ENCODE measurements around the gene RCC1.
"Not testable (repeated sequence)": the region's sequence is repeated elsewhere in the genome, so short reads cannot be mapped to it uniquely, and the experiment has no call there.

RCC1 gene

GRCh38 chr1:28512058-28512611 is 6.3 kb downstream of the RCC1 start:
- no peak for DNase-seq (ENCODE audit: low spot score)

- not testable (repeated sequence) for DNase-seq (ENCODE audit: low spot score)
Observed at GRCh38 chr1:28514445-28514933, 8.6 kb downstream of the RCC1 start.

GRCh38 chr1:28516518-28516956 is 10.7 kb downstream of the RCC1 start:
- no peak for DNase-seq (ENCODE audit: low spot score)

- no peak for DNase-seq (ENCODE audit: low spot score)
Observed at GRCh38 chr1:28517649-28517999, 11.8 kb downstream of the RCC1 start.

GRCh38 chr1:28518000-28518744 is 12.3 kb downstream of the RCC1 start:
- peak; percentile 84 for DNase-seq (ENCODE audit: low spot score)

GRCh38 chr1:28518745-28519341 is 13.0 kb downstream of the RCC1 start:
- DNase-seq (ENCODE audit: low spot score), result no peak

- no peak for DNase-seq (ENCODE audit: low spot score)
Observed at GRCh38 chr1:28519946-28520725, 14.3 kb downstream of the RCC1 start.

GRCh38 chr1:28520796-28521195 is 15.0 kb downstream of the RCC1 start:
- DNase-seq (ENCODE audit: low spot score), result not testable (repeated sequence)

GRCh38 chr1:28521502-28522164 is 15.8 kb downstream of the RCC1 start:
- DNase-seq (ENCODE audit: low spot score), result no peak

GRCh38 chr1:28522537-28522936 is 16.7 kb downstream of the RCC1 start:
- DNase-seq (ENCODE audit: low spot score), result not testable (repeated sequence)

- DNase-seq (ENCODE audit: low spot score), result not testable (repeated sequence)
Observed at GRCh38 chr1:28525002-28525642, 19.3 kb downstream of the RCC1 start.

GRCh38 chr1:28526886-28527285 is 21.0 kb downstream of the RCC1 start:
- DNase-seq (ENCODE audit: low spot score), result no peak

GRCh38 chr1:28530456-28530855 is 24.6 kb downstream of the RCC1 start:
- DNase-seq (ENCODE audit: low spot score), result no peak

GRCh38 chr1:28534671-28535070 is 28.8 kb downstream of the RCC1 start:
- no peak for DNase-seq (ENCODE audit: low spot score)

GRCh38 chr1:28535180-28535579 is 29.3 kb downstream of the RCC1 start:
- DNase-seq (ENCODE audit: low spot score), result no peak

- DNase-seq (ENCODE audit: low spot score), result no peak
Observed at GRCh38 chr1:28537457-28538199, 31.8 kb downstream of the RCC1 start.

GRCh38 chr1:28538286-28538685 is 32.4 kb downstream of the RCC1 start:
- DNase-seq (ENCODE audit: low spot score), result no peak

- DNase-seq (ENCODE audit: low spot score), result no peak
Observed at GRCh38 chr1:28540651-28541050, 34.8 kb downstream of the RCC1 start.

GRCh38 chr1:28541414-28542015 is 35.7 kb downstream of the RCC1 start:
- DNase-seq (ENCODE audit: low spot score), result not testable (repeated sequence)

GRCh38 chr1:28545246-28545628 is 39.4 kb downstream of the RCC1 start:
- DNase-seq (ENCODE audit: low spot score), result no peak
